Activated T-cell treated with anti-CD3 and anti-CD28 coated beads, Interleukin-2, amount 50 U/mL, for 1 hour (primary cell): Measurements from ENCODE around the gene PAH.

Source experiments
- DNase-seq: peaks from one replicate; pipeline ENCODE4 v3.0.0-alpha.2; 2020

The PAH gene

GRCh38 chr12:102950107-102950949 is 33.3 kb upstream of the PAH start:
- no peak for DNase-seq

GRCh38 chr12:102948941-102949352 is 31.9 kb upstream of the PAH start:
- peak; percentile 64 for DNase-seq

- no peak for DNase-seq
Observed at GRCh38 chr12:102946042-102946441, 29.0 kb upstream of the PAH start.

- no peak for DNase-seq
Observed at GRCh38 chr12:102939670-102940222, 22.7 kb upstream of the PAH start.

GRCh38 chr12:102939059-102939458 is 22.0 kb upstream of the PAH start:
- no peak for DNase-seq

- no peak for DNase-seq
Observed at GRCh38 chr12:102933168-102933567, 16.1 kb upstream of the PAH start.

GRCh38 chr12:102927220-102927619 is 10.2 kb upstream of the PAH start:
- no peak for DNase-seq

- no peak for DNase-seq
Observed at GRCh38 chr12:102921240-102921639, 4.2 kb upstream of the PAH start.

- DNase-seq = no peak
Observed at GRCh38 chr12:102920271-102920670, 3.2 kb upstream of the PAH start.

GRCh38 chr12:102918840-102919239 is 1.8 kb upstream of the PAH start:
- no peak for DNase-seq

- no peak for DNase-seq
Observed at GRCh38 chr12:102916252-102917025, 605 bp downstream of the PAH start.

- DNase-seq = no peak
Observed at GRCh38 chr12:102913453-102914226, 3.4 kb downstream of the PAH start.

GRCh38 chr12:102912258-102912657 is 4.8 kb downstream of the PAH start:
- DNase-seq = no peak

- no peak for DNase-seq
Observed at GRCh38 chr12:102911320-102911719, 5.7 kb downstream of the PAH start.

GRCh38 chr12:102910792-102911191 is 6.3 kb downstream of the PAH start:
- DNase-seq = no peak

GRCh38 chr12:102910137-102910536 is 6.9 kb downstream of the PAH start:
- DNase-seq = no peak

- DNase-seq = no peak
Observed at GRCh38 chr12:102907918-102908317, 9.1 kb downstream of the PAH start.

- DNase-seq = no peak
Observed at GRCh38 chr12:102905229-102905628, 11.8 kb downstream of the PAH start.

- no peak for DNase-seq
Observed at GRCh38 chr12:102903337-102904007, 13.6 kb downstream of the PAH start.

- no peak for DNase-seq
Observed at GRCh38 chr12:102902093-102902492, 15.0 kb downstream of the PAH start.

- no peak for DNase-seq
Observed at GRCh38 chr12:102900389-102900788, 16.7 kb downstream of the PAH start.

GRCh38 chr12:102896067-102896466 is 21.0 kb downstream of the PAH start:
- DNase-seq = no peak

GRCh38 chr12:102891756-102892155 is 25.3 kb downstream of the PAH start:
- no peak for DNase-seq
